MCF 10A (cell line): ENCODE results near the gene C1orf21. TPM values are rescaled to one million over a fixed set of nuclear protein-coding genes. Genes with fewer than 3 reads are reported as not detected.

Experiments
- BruUV-seq: library from RNA; stranded (reverse); fragments of 400-500 nt; replicated peaks from 2 replicates; lab custom pipeline; 2021; lab: Mats Ljungman, UMichigan
- CTCF ChIA-PET: fragments of 300-600 bp; sonication (Branson Sonifier 250); formaldehyde crosslinking; extraction: SDS; loops from one replicate; lab custom pipeline; 2021; ENCODE audit warnings: antibody characterized with exemption, inconsistent platforms; lab: Yijun Ruan, JAX
- POLR2A ChIA-PET: fragments of 300-600, 350-650 bp; sonication (Branson Sonifier 250); formaldehyde crosslinking; extraction: SDS; loops from one replicate; lab custom pipeline; 2020; ENCODE audit warnings: antibody characterized with exemption, inconsistent platforms; lab: Yijun Ruan, JAX
- DNase-seq: peaks from one replicate; pipeline ENCODE4 v3.0.0-alpha.2; 2018; ENCODE audit not compliant: unreplicated experiment
- H3K27ac Mint-ChIP-seq: one replicate; pipeline ENCODE4 v1.8.0; 2022; ENCODE audit warnings: mild to moderate bottlenecking, low read depth, mixed read lengths; ENCODE audit not compliant: unreplicated experiment
- H3K27me3 Mint-ChIP-seq: one replicate; pipeline ENCODE4 v1.8.0; 2022; ENCODE audit warnings: mixed read lengths; ENCODE audit not compliant: insufficient read depth, unreplicated experiment
- H3K36me3 Mint-ChIP-seq: one replicate; pipeline ENCODE4 v1.8.0; 2022; ENCODE audit warnings: mild to moderate bottlenecking, moderate library complexity, mixed read lengths; ENCODE audit not compliant: insufficient read depth, unreplicated experiment
- H3K4me1 Mint-ChIP-seq: one replicate; pipeline ENCODE4 v1.8.0; 2022; ENCODE audit warnings: mixed read lengths; ENCODE audit not compliant: insufficient read depth, unreplicated experiment
- H3K4me3 Mint-ChIP-seq: one replicate; pipeline ENCODE4 v1.8.0; 2022; ENCODE audit warnings: mild to moderate bottlenecking, moderate library complexity, mixed read lengths; ENCODE audit not compliant: unreplicated experiment
- H3K9me3 Mint-ChIP-seq: one replicate; pipeline ENCODE4 v1.8.0; 2022; ENCODE audit warnings: mixed read lengths; ENCODE audit not compliant: unreplicated experiment
- intact Hi-C: fragments of 100-400 bp; cut with micrococcal nuclease; formaldehyde crosslinking; loops from 2 replicates; pipeline ENCODE4 v1.14.1; 2022
- total RNA-seq: library from RNA; stranded (reverse); gene quantifications from 2 replicates; pipeline ENCODE4 v1.2.3, GENCODE V29; 2022
- TF ChIP-seq, protein P1 (sequence below): fragments of 200-600 bp; IDR thresholded peaks from one replicate; pipeline ENCODE4 v1.8.0; 2022; ENCODE audit warnings: antibody characterized with exemption, mild to moderate bottlenecking; ENCODE audit not compliant: unreplicated experiment

The C1orf21 gene
- total RNA-seq, 1 experiment from 2014 or later: 23.2 TPM

DNA sequence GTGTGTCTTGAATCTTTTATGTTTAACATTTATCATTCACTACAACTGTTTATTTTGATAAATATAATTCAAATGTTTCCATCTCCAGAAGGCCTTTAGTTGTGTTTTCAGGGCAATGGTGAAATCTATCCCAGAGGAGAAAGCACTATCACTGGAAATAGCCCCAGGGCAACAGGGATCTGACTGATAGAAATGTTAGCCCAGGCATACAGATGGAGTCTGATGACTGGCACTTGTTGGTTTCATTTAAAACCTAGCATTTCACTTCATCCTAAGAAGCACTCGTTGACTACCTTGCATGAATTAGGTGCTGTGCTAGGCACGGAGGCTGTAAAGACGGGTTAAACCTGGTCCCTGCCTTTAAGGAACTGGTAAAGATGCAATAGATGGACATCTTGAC lies 103.1 kb downstream of the C1orf21 start:
- TF ChIP-seq, protein P1, sequence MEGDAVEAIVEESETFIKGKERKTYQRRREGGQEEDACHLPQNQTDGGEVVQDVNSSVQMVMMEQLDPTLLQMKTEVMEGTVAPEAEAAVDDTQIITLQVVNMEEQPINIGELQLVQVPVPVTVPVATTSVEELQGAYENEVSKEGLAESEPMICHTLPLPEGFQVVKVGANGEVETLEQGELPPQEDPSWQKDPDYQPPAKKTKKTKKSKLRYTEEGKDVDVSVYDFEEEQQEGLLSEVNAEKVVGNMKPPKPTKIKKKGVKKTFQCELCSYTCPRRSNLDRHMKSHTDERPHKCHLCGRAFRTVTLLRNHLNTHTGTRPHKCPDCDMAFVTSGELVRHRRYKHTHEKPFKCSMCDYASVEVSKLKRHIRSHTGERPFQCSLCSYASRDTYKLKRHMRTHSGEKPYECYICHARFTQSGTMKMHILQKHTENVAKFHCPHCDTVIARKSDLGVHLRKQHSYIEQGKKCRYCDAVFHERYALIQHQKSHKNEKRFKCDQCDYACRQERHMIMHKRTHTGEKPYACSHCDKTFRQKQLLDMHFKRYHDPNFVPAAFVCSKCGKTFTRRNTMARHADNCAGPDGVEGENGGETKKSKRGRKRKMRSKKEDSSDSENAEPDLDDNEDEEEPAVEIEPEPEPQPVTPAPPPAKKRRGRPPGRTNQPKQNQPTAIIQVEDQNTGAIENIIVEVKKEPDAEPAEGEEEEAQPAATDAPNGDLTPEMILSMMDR: no peak
- no peaks in the 10 kb centered on the region for H3K36me3 Mint-ChIP-seq
- CTCF ChIA-PET: interaction anchor here (1.0 kb wide), 1 partner anchor 174 kb away, joined by 3 read pairs; no protein-coding TSS in a partner anchor
- intact Hi-C loops: loop anchor here (2.0 kb wide), 1 partner anchor 101 kb away; no protein-coding TSS in a partner anchor
- no peak overlapping the region for H3K4me3 Mint-ChIP-seq
- no peaks in the 10 kb centered on the region for H3K27me3 Mint-ChIP-seq
- POLR2A ChIA-PET: no interaction called here
- no peak for DNase-seq
- H3K4me1 Mint-ChIP-seq: peaks cover 45% of the 10 kb centered on the region
- BruUV-seq: no TSS peak
- no peaks in the 10 kb centered on the region for H3K9me3 Mint-ChIP-seq
- peak overlapping the region; percentile 81 for H3K27ac Mint-ChIP-seq

DNA sequence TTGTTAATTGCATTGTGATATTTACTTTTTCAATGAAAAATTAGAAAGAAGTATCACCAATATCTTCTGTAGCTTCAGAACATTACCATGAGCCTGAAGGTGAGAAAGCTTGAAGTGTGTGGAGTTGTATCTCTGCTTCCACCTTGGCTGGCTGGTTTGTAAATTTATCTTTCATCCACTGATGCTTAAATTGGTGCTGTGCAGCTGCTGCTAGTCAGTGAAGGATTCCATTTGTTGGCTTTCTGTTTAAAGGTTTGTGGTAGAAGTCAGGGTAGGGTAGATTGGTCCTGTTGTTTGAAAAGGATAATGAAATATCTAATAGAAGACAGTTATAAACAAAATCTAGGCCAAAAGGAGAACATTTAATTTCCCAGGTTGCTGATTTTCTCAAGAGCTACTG lies 105.7 kb downstream of the C1orf21 start:
- peaks cover 28% of the 10 kb centered on the region for H3K4me1 Mint-ChIP-seq
- no peaks in the 10 kb centered on the region for H3K36me3 Mint-ChIP-seq
- no peaks in the 10 kb centered on the region for H3K27me3 Mint-ChIP-seq
- BruUV-seq: no TSS peak
- intact Hi-C loops: no loop called here
- no peak for DNase-seq
- POLR2A ChIA-PET: interaction anchor here (0.7 to 2.3 kb wide), 12 partner anchors 8 to 374 kb away, joined by 3 to 10 read pairs (median 4); partner anchors contain the start of gene C1orf21
- H3K27ac Mint-ChIP-seq: peak overlapping the region; percentile 81
- H3K9me3 Mint-ChIP-seq: no peaks in the 10 kb centered on the region
- TF ChIP-seq, protein P1: no peak
- no peak overlapping the region for H3K4me3 Mint-ChIP-seq
- CTCF ChIA-PET: interaction anchor here (1.2 to 2.5 kb wide), 5 partner anchors 16 to 271 kb away, joined by 3 to 9 read pairs (median 4); no protein-coding TSS in a partner anchor

DNA sequence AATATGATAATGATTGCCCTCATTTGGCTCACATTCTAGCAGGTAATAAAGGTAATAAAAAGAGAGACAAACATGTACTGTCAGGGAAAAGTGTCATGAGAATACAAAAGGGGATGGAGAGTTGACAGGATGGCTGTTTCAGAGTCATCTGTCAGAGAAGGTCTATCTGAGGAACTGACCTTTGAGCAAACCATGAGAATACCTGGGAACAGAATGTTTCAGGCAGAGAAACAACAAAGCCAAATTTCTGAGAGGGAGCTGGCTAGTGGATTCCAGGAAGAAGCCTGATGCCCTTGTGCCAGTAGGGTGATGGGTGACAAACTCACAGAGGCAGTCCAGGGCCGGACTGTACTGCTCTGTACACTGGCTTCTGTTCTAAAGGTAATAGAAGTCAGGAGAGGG lies 107.2 kb downstream of the C1orf21 start:
- Mint-ChIP-seq H3K27ac (no peak overlapping the region), H3K9me3 (no peaks in the 10 kb centered on the region), H3K4me3 (no peak overlapping the region), H3K4me1 (peaks cover 28% of the 10 kb centered on the region), H3K36me3 (no peaks in the 10 kb centered on the region), H3K27me3 (no peaks in the 10 kb centered on the region)
- intact Hi-C loops: no loop called here
- no peak for DNase-seq
- ChIA-PET POLR2A (interaction anchor here (0.5 to 2.3 kb wide), 9 partner anchors 13 to 494 kb away, joined by 3 to 6 read pairs (median 4); no protein-coding TSS in a partner anchor), CTCF (interaction anchor here (0.9 to 1.0 kb wide), 2 partner anchors 40 to 269 kb away, joined by 3 to 4 read pairs; no protein-coding TSS in a partner anchor)
- BruUV-seq: no TSS peak
- TF ChIP-seq, protein P1: no peak

DNA sequence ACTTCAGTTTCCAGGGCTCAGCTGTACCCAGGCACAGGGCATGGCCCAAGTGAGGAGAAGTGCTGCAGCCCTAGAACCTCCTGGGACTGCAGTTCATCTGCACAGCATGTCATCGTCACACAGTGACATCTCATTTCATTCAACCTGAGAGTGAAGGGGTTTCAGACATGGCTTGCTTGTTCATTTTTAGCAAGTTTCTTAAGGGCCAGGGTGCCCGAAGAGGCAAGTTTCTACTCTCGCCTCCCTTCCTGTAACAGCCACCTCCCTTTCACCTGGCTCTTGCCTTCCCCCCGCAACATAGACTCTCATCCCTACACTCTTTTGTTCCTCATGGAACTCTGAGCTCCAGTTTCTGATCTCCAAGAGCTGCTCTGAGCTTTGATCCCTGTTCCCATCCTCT lies 108.1 kb downstream of the C1orf21 start:
- peaks cover 28% of the 10 kb centered on the region for H3K4me1 Mint-ChIP-seq
- H3K27me3 Mint-ChIP-seq: no peaks in the 10 kb centered on the region
- H3K36me3 Mint-ChIP-seq: no peaks in the 10 kb centered on the region
- BruUV-seq: no TSS peak
- intact Hi-C loops: no loop called here
- H3K4me3 Mint-ChIP-seq: no peak overlapping the region
- DNase-seq: no peak
- no peak overlapping the region for H3K27ac Mint-ChIP-seq
- no peaks in the 10 kb centered on the region for H3K9me3 Mint-ChIP-seq
- ChIA-PET CTCF (interaction anchor here (0.6 to 1.0 kb wide), 4 partner anchors 39 to 447 kb away, joined by 3 to 4 read pairs (median 3); no protein-coding TSS in a partner anchor), POLR2A (interaction anchor here (1.2 kb wide), 2 partner anchors 17 to 18 kb away, joined by 3 read pairs; no protein-coding TSS in a partner anchor)
- TF ChIP-seq, protein P1: no peak
